SW480 (cell line): ENCODE data around the gene ZFAND3.
A peak's percentile ranks its signal among the peaks of the same experiment; 100 is the strongest.

Experiments
- DNase-seq: peaks from one replicate; pipeline ENCODE4 v3.0.0-alpha.2; 2016; ENCODE audit warnings: low spot score

The ZFAND3 gene

GRCh38 chr6:38004908-38005307, 185.4 kb downstream of the ZFAND3 start:
- no peak for DNase-seq

- DNase-seq, result no peak
Observed at GRCh38 chr6:38011937-38012336, 192.4 kb downstream of the ZFAND3 start.

- peak; percentile 32 for DNase-seq
Observed at GRCh38 chr6:38012573-38012972, 193.0 kb downstream of the ZFAND3 start.

GRCh38 chr6:38015341-38015740, 195.8 kb downstream of the ZFAND3 start:
- no peak for DNase-seq

- DNase-seq, result no peak
Observed at GRCh38 chr6:38016824-38017223, 197.3 kb downstream of the ZFAND3 start.

GRCh38 chr6:38018755-38019165, 199.2 kb downstream of the ZFAND3 start:
- no peak for DNase-seq

GRCh38 chr6:38020593-38020992, 201.1 kb downstream of the ZFAND3 start:
- no peak for DNase-seq

GRCh38 chr6:38021029-38021428, 201.5 kb downstream of the ZFAND3 start:
- DNase-seq, result no peak

GRCh38 chr6:38021571-38021970, 202.0 kb downstream of the ZFAND3 start:
- DNase-seq, result no peak

GRCh38 chr6:38022688-38023087, 203.2 kb downstream of the ZFAND3 start:
- DNase-seq, result no peak

- no peak for DNase-seq
Observed at GRCh38 chr6:38024908-38025307, 205.4 kb downstream of the ZFAND3 start.

GRCh38 chr6:38025451-38025850, 205.9 kb downstream of the ZFAND3 start:
- DNase-seq, result no peak

- no peak for DNase-seq
Observed at GRCh38 chr6:38027685-38028373, 208.3 kb downstream of the ZFAND3 start.

GRCh38 chr6:38030380-38030779, 210.9 kb downstream of the ZFAND3 start:
- no peak for DNase-seq

GRCh38 chr6:38032797-38033196, 213.3 kb downstream of the ZFAND3 start:
- no peak for DNase-seq

GRCh38 chr6:38033442-38033982, 214.0 kb downstream of the ZFAND3 start:
- no peak for DNase-seq

GRCh38 chr6:38034274-38034914, 214.9 kb downstream of the ZFAND3 start:
- no peak for DNase-seq

- DNase-seq, result no peak
Observed at GRCh38 chr6:38035478-38035877, 216.0 kb downstream of the ZFAND3 start.

GRCh38 chr6:38039502-38039901, 220.0 kb downstream of the ZFAND3 start:
- no peak for DNase-seq

GRCh38 chr6:38040254-38040653, 220.7 kb downstream of the ZFAND3 start:
- DNase-seq, result no peak

- DNase-seq, result no peak
Observed at GRCh38 chr6:38043259-38043753, 223.8 kb downstream of the ZFAND3 start.

- no peak for DNase-seq
Observed at GRCh38 chr6:38045701-38046305, 226.3 kb downstream of the ZFAND3 start.

GRCh38 chr6:38047562-38047961, 228.0 kb downstream of the ZFAND3 start:
- DNase-seq, result no peak
